Dedifferentiated amniotic fluid mesenchymal stem cell (primary cell): ENCODE data around the gene PVR.
"Not testable (repeated sequence)": the region's sequence is repeated elsewhere in the genome, so short reads cannot be mapped to it uniquely, and the experiment has no call there.

ENCODE experiments used
- DNase-seq: peaks from one replicate; pipeline ENCODE4 v3.0.0-alpha.2; 2016; ENCODE audit errors: extremely low spot score

Gene PVR

DNA sequence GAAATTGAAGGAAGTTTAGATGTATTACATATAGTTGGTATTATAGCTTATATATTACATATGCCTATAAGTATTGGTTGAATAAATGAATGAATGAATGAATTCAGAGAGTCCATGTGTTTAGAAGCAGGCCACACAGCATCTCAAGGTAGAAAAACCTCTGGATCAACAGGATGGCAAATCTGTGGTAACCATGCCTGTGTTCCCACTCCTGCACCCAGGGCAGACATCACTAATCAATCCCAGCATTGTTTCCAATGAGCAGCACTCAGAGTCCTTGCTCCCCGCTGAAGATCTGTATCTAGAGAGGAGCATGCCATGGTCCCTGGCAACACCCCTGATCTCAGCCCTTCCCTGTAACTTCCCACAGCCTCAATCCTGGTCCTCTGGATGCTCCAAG is 28.5 kb downstream of the PVR start:
- no peak for DNase-seq

DNA sequence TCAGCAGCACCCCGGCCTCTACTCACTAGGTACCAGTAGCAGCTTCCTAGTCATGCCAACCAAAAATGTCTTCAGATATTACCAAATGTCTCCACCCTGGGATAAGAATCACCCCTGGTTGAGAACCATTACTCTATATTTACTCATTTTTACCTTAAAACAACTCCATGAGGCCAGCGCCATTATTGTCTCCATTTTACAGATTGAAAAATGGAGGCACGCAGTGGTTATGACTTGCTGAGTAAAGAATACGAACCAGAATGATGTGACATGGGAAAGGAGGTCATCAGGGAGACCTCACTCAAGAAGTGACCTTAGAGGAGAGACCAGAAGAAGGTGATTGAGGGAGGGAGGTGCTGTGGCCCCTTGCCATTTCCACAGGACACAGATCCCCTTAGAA is 29.8 kb downstream of the PVR start:
- DNase-seq, result no peak

DNA sequence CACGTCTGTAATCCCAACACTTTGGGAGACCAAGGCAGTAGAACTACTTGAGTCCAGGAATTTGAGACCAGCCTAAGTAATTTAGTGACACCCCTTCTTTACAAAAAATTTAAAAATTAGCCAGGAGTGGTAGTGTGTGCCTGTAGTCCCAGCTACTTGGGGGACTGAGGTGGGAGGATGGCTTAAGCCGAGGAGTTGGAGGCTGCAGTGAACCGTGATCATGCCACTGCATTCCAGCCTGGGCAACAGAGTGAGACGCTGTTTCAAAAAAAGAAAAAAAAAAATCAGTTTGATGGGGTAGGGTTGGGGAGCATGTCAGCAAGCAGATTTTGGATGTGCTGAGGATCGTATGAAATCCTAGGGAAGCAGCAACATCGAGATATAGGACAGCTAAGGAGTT is 31.8 kb downstream of the PVR start:
- no peak for DNase-seq

DNA sequence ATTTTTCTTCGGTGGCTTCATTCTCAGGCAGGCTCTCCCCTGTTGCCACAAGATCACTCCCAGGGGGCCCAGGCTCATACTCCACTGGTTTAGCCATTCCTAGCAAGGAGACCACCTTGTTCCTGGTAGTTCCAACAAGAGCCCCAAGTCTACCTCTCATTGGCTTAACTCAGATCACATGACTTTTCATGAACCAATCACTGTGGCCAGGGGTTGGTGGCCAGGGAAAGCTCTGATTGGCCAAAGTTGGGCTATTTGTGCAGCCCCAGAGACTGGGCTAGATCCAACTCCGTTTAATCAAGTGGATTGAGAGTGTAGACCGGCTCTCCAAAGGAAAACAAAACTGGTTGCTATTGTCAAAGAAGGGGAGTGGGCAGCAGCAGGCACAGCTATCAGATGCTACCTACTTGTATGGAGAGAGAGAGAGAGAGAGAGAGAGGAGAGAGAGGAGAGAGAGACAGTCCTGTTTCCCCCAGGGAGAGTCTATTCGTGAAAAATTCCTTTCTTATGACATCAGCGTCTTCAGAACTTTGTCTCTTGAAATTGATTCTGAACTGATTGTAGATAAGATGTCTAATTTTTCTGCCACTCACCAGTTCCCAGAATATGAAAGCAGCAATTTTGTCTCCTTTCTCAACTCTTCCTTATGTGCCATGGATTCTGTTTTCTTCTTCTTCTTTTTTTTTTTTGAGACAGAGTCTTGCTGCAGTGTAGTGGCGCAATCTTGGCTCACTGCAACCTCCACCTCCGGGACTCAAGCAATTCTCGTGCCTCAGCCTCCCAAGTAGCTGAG is 33.5 kb downstream of the PVR start:
- DNase-seq, result peak; percentile 43

DNA sequence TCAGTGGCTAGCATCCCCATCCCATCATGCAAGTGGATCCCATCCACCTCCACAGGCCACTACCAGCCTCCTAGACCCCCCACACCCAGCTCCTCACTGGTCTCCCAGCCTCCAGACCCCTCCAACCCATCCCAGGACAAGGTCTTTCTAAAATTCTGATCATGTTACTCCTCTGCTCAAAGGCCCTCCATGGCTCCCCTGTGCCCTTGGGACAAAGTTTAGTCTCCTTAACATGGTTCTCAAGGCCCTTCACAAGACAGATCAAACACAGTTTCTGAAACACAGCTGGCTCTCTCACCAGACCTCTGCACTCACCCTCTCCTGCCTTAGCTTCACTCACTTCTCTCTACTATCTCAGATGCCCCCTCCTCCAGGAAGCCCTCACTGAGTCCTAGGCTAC is 36.8 kb downstream of the PVR start:
- no peak for DNase-seq

DNA sequence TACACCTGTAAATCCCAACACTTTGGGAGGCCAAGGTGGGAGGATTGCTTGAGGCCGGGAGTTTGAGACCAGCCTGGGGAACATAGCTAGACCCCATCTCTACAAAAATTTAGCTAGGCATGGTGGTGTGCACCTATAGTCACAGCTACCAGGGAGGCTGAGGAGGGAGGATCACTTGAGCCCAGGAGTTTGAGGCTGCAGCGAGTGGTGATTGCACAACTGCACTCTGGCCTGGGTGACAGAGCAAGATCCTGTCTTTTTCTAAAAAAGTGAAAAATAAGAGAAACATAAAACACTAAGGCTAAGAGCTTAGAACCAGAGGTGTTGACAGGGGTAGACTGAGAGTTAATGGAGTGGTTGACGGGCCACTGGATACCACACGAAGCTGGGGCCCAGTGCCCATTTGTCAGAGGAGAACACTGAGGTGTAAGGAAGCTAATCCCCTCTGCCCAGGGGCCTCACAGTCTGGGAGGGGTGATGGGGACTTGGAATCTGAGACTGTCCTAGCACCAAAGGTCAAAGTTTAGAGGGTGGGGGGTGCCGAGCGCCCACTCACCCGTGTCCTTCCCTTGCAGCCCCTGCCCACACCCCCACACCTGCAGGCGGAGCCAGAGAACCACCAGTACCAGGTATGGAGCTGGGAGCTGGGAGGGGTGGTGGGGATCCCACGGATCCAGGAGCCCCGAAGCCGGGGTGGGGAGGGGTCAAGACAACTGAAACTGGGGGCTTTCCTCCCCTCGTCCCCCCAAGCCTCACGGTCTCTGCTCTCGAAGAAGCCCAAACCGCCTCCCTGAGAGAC is 38.5 kb downstream of the PVR start:
- no peak for DNase-seq

DNA sequence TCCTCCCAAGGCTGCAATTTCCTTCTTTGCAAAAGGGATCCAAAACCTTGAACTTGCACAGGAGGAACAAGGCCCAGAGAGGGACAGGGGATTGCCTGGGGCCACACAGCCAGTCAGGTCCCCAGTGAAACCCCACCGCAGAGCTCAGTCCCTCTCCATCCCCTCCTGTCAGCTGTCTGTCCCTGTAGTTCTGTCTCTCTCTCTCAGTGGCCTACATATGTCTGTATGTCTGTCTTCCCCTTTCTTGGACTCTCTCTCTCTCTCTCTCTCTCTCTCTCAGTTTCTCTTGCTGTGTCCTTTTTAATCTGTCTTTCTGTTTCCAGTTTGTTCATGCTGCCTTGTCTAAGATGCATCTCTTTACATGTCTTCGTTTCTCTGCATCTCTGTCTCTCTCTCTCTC is 39.1 kb downstream of the PVR start:
- no peak for DNase-seq

DNA sequence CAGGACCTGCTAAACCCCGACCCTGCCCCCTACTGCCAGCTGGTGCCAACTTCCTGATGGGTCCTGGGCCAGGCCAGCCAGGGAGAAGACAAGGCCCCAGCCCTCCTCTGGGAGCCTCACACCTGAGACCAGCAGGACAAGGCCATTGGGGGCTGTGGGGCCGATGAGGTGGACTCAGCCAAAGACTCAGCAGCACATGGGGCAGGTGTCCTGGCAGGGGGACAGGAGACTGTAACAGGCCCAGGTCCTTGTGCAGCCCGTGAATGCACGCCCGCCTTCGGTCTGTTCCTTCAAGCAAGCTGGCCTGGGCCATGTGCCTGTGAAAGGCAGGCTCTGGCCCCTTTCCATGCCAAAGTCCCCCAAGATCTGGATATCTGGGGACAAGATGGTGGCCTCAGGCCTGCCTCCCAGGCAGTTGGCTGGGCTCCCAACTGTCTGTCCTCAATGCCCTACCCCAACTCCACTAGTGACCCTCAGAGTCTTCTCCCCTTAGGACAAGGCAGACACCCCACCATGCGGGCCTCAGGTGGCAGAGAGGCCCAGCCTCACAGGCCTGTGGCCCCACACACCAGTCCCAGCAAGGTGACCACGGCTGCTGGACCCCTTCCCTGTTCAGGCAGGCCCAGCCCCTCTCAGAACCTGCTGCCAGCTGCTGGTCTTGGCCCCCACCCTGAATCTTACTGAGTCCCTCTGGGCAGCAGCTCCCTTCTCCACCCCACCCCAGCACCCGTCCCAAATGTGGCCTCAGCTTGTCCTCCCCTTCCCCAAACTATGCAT is 39.9 kb downstream of the PVR start:
- DNase-seq, result no peak

DNA sequence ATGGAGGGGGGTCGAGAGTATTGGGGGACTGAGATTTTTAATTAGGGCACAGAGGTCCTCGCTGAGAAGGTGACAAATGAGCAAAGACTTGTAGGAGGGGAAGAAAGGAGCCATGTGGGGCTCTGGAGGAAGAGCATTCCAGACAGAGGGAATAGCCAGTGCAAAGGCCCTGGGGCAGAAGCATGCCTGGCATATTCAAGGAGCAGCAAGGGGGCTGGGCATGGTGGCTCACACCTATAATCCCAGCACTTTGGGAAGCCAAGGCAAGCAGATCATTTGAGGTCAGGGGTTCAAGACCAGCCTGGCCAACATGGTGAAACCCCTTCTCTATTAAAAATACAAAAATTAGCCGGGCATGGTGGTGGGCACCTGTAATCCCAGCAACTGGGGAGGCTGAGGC is 40.7 kb downstream of the PVR start:
- DNase-seq, result not testable (repeated sequence)

DNA sequence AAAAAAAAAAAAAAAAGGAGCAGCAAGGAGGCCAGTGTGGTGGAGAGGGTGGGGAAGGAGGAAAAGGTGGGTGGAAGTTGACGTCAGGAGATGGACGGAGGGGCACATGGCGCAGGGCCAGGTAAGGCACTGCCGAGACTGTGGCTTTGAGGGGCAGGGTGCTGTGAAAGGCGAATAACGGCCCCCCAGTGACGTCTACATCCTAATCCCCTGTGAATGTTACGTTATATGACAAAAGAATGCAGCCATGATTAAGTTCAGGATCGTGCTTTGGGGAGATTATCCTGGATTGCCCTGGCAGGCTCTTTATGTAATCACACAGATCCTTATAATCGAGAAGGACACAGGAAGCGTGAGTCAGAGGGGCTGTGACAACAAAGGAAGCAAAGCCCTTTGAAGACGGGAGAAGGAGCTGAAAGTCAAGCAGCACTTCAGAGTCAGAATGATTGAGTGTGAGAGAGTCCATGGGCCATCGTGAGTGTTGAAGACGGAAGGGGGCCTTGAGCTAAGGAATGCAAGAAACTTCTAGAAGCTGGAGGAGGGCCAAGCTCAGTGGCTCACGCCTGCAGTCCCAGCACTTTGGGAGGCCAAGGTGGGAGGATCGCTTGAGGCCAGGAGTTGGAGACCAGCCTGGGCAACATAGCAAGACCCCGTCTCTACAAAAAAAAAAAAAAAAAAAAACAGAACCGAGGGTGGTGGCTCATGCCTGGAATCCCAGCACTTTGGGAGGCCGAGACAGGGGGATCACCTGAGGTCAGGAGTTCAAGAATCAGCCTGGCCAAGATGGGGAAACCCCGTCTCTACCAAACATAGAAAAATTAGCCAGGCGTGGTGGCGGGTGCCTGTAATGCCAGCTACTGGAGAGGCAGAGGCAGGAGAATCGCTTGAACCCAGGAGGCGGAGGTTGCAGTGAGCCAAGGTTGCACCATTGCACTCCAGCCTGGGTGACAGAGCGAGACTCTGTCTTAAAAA is 41.5 kb downstream of the PVR start:
- peak; percentile 93 for DNase-seq

DNA sequence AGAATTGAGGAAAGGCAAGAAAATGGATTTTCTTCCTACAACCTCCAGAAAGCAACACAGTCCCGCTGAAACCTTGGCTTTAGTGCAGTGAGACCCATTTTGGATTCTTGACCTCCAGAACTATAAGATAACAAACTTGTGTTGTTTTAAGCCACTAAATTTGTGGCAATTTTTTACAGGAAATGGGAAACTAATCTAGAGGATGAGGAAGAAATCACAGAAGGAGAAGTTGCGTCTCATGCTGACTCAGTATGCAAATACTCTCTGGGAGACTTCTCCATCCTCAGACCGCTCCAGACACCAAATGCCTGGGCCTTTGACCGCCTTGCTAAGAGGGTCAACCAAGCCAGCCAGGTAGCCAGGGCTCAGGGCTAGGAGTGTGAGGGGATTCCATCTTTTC is 42.2 kb downstream of the PVR start:
- DNase-seq, result no peak

DNA sequence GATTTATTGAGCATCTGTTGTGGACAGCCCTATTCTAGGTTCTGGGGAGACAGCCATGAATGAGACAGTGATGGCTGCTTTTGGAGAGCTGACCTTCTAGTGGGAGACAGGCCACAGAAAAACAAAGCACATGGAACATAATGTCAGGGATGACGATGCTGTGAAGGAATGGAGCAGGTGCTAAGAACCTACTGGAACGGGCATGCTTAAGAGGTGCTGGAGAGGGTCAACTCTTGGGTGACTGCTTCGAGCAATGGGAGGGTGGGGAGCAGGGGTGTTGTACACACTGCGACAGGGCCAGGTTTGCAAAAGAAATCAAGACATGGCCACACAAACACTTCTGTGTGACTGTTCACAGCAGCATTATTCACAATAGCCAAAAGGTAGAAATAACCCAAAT is 43.2 kb downstream of the PVR start:
- no peak for DNase-seq

DNA sequence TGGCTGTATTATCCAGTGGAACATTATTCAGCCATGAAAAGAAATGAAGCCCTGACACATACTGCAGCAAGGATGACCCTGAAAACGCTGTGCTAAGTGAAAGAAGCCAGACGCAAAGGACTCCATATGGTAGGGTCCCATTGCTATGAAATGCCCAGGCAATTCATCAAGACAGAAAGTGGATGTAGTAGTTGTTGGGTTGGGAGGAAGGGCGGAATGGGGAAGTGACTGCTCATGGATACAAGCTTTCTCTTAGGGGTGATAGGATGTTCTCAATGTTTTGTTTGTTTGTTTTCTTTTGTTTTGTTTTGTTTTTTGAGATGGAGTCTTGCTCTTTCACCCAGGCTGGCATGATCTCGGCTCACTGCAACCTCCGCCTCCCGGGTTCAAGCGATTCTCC is 44.2 kb downstream of the PVR start:
- DNase-seq, result no peak

DNA sequence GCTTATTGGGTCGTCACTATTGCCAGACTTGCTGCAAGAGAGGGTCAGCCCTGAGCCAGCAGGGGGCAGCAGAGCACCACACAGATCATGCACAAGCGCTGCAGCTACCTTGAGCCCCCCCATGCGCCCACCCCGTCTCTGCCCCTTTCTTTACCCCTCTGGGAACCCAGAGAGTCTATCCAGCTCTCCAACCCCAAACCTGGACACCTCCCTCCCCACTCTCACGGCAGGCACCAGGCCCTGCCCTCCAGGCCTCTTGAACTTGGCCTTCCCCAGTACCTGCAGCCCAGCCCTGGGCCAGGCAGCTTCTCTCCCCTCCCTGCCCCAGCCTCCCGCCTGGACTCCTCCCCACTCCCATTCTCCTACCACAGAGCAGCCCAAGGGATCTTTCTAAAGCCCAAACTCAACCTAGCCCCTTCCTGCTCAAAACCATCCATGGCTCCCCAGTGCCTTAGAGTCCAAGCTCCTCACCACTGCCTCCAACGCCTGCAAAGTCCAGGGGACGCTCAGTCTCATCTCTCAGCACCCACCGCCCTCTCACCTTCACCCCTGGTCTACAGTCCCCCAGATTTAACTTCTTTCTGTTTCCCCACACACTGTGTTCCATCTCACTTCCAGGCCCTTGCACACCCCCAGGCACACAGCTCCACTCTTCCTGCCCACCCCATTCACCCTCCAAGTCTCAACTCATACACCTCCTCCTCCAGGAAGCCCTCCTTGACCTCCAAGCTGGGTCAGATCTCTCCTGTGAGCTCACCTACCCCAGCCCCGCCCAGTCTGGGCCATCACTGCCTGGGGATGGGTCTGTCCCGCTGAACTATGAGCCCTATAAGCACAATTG is 45.8 kb downstream of the PVR start:
- peak; percentile 47 for DNase-seq

DNA sequence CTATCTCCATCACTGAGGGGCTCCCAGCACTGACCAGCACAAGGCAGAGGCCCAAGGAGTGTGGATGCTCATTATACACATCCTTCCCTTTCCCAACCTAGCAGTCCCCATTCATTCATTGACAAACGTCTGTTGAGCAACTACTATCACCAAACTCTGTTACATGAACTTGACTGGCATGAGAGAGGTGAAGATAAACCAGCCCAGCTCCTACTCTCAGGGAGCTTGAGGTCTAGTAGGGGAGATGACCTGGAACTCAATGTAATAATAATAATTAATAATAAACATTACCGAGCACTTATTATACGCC is 46.4 kb downstream of the PVR start:
- no peak for DNase-seq

DNA sequence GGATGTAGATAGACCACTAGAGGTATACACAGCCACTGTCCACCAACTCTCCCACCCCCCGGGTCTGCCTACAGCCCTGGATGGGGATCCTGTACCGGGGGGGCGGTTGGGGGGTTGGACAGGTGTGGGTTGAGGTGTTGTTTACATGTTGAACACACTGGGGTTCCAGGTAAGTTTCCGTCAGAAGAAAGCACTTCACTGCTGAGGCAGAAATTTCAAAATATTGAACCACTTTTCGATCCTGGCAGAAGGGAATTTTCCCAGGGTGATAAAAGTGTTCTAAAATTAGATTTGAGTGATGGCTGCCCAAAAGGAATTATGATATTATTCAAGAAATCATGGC is 48.6 kb downstream of the PVR start:
- no peak for DNase-seq

DNA sequence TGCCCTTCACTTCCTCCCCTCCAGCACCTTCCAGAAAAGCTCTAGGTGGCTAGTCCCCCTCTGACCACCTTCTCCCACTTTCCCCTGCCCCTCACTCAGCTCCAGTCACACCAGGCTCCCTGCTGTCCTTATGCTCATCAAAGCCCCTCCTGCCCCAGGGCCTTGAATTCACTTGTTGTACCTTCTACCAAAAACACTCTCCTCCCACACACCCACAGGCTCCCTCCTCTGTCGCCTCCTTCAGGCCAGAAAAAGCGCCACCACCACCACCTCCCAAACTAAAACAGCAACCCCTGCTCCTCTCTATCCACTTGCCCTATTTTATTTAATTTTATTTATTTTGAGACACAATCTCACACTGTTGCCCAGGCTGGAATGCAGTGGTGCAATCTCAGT is 50.5 kb downstream of the PVR start:
- DNase-seq, result no peak

DNA sequence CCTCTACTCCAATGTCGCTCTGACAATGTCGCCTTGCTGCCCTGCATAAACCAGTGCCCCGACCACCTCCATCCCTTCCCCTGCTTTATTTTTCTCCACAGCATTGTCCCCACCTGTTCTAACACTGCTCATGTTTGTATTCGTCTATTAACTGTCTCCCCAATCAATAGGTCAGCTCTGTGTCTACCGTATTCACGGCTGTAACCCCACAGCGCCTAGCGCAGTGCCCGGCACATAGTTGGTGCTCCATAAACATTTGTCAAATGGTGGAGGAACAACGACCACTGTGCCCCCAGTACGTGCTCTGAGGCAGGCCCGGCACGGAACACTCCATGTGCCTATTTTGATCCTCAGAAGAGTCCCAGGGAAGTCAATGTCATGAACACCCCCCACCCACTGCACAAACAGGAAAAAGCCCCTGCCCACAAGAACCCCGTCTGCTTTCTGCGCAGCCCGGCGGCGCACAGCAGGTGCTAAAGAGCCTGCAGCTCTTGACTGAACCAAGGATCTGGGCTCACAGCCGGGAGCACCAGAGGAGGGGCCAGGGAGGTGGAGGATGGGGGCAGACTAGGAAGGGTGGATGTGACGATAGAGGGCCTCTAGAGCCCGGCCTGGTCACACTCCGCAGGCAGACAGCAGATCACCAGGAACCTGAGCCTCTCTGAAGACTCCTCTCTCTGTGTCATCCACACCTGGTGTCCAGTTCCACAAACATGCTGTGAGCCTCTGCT is 53.4 kb downstream of the PVR start:
- DNase-seq, result no peak

DNA sequence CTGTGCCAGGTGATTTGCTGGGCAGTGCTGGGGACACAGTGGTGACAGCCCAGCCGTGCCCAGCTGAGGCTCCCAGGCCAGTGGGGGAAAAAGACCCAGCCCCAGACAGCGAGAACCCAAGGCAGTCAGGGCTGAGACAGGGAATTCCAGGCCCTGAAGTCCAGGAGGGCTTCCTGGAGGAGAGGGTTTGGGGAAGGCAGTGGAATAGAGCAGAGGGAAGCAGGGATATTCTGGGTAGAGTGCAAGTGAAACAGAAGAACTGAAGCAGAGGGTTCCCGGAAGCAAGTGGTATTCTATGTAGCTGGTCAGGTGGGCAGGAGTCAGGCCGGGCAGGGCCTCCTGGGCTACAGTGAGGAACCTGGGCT is 53.9 kb downstream of the PVR start:
- DNase-seq, result no peak

DNA sequence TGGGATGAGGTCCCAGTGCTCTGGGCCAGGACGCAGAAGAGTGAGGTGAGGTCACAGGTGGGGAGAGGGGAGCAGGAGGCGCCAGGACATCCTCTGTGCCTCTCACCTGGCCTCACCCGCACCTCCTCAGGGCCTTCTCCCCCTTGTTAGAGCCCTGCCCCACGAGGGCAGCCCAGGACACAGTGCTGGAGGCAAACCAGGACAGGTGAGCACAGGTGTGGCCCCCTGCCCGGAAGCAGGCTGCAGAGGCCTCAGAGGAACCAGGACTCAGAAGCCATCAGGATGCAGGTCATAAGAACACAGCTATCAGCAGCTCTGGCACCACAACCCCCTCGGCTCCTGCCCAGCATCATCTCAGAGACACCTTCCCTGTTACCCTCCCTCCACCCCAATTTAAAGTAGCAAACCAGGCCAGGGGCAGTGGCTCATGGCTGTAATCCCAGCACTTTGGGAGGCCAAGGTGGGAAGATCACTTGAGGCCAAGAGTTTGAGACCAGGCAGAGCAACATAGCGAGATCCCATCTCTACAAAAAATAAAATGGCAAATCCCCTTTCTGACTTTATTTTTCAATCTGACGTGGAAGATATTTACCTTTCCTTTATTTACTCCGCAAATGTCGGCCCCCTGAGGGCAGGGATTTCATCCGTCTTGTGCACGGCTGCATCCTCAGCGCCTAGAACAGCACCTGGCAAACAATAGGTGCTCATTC is 54.9 kb downstream of the PVR start, which contains the start of gene CEACAM16:
Gene CEACAM16, plus strand, starts transcription at position 660 of the 710 bp plus-strand sequence. CDS start 2,306 bp downstream, outside the sequence.
- DNase-seq, result no peak
